Loucy (cell line): ENCODE results near the gene TRAPPC3L.

Experiments
- CTCF ChIP-seq: fragments of 200-600 bp; sonication (generic); conservative IDR thresholded peaks from 2 replicates; pipeline ENCODE4 v1.5.1; 2014; ENCODE audit warnings: mild to moderate bottlenecking, antibody characterized with exemption, low read length
- EZH2phosphoT487 ChIP-seq: fragments of 200-600 bp; IDR thresholded peaks from 2 replicates; pipeline ENCODE4 v1.6.1; 2018; ENCODE audit warnings: antibody characterized with exemption, mild to moderate bottlenecking, moderate library complexity, borderline replicate concordance

GRCh38 chr6:116563830-116564229 lies 18.3 kb upstream of the TRAPPC3L start:
- no peak for TF ChIP-seq CTCF
- no peak for TF ChIP-seq EZH2phosphoT487
